ENCODE results near the gene APOBEC3H.

The APOBEC3H gene

DNA sequence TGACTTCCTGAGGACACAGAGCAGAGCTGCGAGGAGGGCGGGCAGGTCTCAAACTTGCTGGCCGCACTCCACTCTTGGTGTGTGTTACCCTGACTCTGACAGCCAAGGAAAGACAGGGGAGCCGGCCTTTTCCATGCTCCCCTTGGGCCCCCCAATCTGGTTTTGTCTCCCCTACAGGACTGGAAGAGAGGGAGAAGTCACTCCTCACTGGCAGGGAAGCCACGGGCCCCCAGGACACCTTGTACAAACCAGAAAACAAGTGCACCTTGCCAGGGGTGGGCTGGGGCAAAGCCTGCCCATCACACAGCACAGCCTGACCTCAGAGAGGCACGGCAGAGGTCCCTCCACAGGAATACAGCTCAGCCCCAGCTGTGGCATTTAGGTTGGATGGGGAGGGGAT is 35.2 kb downstream of the APOBEC3H start:
- Mint-ChIP-seq H3K4me1 (ENCODE audit: low read depth) (no peaks in the 10 kb centered on the region), H3K4me3 (no peak overlapping the region)

DNA sequence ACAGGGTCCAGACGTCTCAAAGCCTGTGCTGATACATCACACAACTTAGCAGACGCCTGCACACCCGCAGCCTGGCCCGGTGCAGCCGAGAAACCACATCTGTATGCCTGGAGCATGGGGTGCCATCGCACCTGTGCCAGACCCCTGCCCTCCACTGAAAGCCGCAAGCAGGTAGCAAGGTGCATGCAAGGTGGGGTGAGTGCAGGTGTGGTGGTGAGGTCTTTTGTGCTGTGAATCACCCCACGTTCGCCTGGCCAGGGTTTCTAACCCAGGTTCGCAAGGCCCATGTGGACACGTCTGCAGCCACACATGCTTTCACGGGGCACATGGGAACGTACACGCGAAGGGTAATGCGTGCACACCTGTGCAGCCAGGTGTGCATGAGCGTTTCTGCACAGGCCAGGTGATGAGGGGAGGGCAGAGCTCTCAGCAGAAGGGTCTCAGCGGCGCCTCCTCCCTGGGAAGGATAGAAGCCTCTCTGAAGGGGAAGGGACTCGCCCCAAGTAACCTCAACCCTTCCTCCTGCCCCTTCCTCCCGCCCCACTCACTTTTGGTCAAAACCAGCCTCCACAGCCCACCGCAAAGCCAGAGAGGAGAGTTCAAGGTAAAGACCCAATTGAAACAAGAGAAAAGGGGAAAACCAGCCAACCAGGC is 36.0 kb downstream of the APOBEC3H start:
- Mint-ChIP-seq H3K27me3 (ENCODE audit: low read depth) (no peaks in the 10 kb centered on the region), H3K4me1 (ENCODE audit: low read depth) (no peaks in the 10 kb centered on the region), H3K9me3 (no peaks in the 10 kb centered on the region), H3K27ac (no peak overlapping the region), H3K4me3 (no peak overlapping the region), H3K36me3 (ENCODE audit: low read depth) (no peaks in the 10 kb centered on the region)
- no peak for DNase-seq (ENCODE audit: low spot score)

More for the DNA sequence above, 35.2 kb downstream of the APOBEC3H start:
- no peaks in the 10 kb centered on the region for H3K27me3 Mint-ChIP-seq (ENCODE audit: low read depth)
- H3K27ac Mint-ChIP-seq: no peak overlapping the region
- no peaks in the 10 kb centered on the region for H3K9me3 Mint-ChIP-seq
- DNase-seq (ENCODE audit: low spot score): no peak
- no peaks in the 10 kb centered on the region for H3K36me3 Mint-ChIP-seq (ENCODE audit: low read depth)

DNA sequence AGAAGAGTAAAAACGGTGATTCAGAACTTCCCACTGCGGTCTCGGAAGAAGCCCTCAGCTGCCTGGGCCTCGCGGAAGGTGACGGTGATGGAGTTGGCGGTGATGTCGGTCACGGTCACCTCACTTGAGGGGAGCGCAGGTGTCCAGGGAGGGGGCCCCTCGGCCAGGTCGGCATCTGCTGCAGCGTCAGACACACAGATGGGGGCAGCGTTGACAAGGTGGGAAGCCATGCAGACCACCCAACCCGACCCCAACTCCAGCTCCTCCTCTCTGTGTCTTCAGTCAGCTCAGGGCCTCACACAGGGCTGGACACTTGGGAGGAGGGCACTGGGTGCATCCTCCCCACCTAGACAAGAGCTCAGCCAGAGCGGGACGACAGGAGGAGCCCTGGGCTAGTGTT is 36.8 kb downstream of the APOBEC3H start:
- Mint-ChIP-seq H3K27ac (no peak overlapping the region), H3K4me1 (ENCODE audit: low read depth) (no peaks in the 10 kb centered on the region), H3K36me3 (ENCODE audit: low read depth) (no peaks in the 10 kb centered on the region)

DNA sequence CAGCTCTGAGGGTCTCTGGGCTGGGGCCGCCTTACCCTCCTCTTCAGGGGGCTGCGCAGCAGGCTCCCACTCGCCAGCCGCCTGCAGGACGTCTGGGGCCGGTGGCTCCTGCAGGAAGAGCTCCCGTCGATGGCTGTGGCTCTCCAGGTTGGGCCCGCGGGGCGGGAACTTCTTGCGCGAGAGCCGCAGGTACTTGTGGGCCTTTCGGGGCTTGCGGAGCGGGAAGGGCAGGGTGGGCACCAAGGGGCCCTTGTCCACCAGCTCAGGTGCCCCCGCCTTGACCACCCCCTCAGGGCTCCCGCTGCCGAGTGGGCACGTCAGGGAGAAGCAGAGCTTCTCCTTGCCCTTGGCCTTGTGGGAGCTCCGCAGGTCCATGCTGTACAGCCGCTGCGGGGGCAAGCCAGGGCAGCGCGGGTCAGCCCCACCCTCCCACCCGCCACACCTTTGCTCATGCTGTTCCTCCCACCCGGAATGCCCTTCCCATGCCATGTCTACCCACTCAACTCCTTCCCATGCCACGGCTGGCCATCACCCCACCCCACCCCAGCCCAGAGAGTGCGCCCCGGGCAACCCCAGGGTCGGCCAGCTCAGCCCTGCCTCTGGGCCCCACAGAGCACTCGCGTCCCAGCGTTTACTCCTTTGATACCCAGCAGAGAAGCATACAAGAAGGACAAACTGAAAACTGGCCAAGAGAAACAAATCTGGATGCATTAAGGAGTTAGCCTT is 37.5 kb downstream of the APOBEC3H start:
- DNase-seq (ENCODE audit: low spot score): no peak
- H3K36me3 Mint-ChIP-seq (ENCODE audit: low read depth): no peaks in the 10 kb centered on the region
- no peaks in the 10 kb centered on the region for H3K4me1 Mint-ChIP-seq (ENCODE audit: low read depth)
- no peak overlapping the region for H3K4me3 Mint-ChIP-seq
- H3K9me3 Mint-ChIP-seq: no peaks in the 10 kb centered on the region
- no peak overlapping the region for H3K27ac Mint-ChIP-seq
- no peaks in the 10 kb centered on the region for H3K27me3 Mint-ChIP-seq (ENCODE audit: low read depth)

More for the DNA sequence above, 36.8 kb downstream of the APOBEC3H start:
- H3K9me3 Mint-ChIP-seq: no peaks in the 10 kb centered on the region
- H3K4me3 Mint-ChIP-seq: no peak overlapping the region
- DNase-seq (ENCODE audit: low spot score): no peak
- H3K27me3 Mint-ChIP-seq (ENCODE audit: low read depth): no peaks in the 10 kb centered on the region

DNA sequence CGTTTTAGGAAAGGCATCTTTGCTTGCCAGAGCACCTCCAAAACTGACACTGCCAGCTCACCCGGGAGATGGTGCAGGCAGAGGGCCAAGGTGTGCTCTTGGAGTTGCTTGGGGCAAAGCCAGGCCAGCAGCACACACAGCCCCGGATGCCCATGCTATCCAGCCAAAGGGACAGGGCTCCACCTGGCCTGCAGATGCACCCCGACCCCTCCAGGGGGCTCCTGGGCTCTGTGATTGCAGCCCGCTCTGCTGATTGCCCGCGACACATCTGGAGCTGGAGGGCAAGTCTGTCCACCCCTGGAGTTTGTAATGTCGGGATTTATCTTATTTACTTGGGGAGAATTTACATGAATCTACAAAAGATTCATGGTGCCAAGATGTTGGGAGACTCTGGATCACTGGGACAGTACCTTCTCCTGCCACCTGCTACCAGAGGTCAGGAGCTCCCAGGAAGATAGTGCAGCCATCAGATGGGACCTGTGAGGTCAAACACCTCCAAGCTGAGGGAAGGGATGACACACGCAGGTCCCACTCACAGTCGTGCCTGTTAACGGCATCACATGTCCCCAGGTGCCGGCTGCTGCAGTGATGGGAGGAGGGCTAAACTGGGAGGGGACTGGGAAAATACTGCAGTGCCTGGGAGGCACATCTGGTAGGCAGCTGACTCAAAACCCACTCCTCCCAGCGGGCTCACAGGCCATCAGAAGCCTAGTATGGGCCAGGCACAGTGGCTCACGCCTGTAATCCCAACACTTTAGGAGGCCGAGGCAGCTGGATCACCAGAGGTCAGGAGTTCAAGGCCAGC is 38.2 kb downstream of the APOBEC3H start:
- H3K4me1 Mint-ChIP-seq (ENCODE audit: low read depth): no peaks in the 10 kb centered on the region
- no peak for DNase-seq (ENCODE audit: low spot score)
- no peaks in the 10 kb centered on the region for H3K36me3 Mint-ChIP-seq (ENCODE audit: low read depth)
- H3K27me3 Mint-ChIP-seq (ENCODE audit: low read depth): no peaks in the 10 kb centered on the region
- no peak overlapping the region for H3K4me3 Mint-ChIP-seq
- no peak overlapping the region for H3K27ac Mint-ChIP-seq
- no peaks in the 10 kb centered on the region for H3K9me3 Mint-ChIP-seq

DNA sequence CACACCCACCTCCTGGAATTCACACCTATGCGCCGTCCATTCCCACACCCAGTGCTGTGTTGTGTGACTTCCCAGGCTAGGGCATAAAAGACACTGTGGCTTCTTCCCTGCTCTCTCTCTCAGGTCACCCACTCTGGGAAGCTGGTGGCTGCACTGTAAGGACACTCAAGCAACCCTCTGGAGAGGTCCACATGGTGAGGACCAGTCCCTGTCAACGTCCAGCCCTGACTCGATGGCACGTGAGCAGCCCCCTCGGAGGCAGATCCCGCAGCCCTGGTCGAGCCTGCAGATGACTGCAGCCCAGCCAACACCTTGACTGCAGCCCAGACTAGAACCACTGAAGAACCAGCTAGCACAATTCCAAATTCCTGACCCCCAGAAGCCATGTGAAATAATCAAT is 39.3 kb downstream of the APOBEC3H start:
- H3K27ac Mint-ChIP-seq: no peak overlapping the region
- H3K4me3 Mint-ChIP-seq: no peak overlapping the region
- H3K27me3 Mint-ChIP-seq (ENCODE audit: low read depth): no peaks in the 10 kb centered on the region
- H3K9me3 Mint-ChIP-seq: no peaks in the 10 kb centered on the region
- H3K36me3 Mint-ChIP-seq (ENCODE audit: low read depth): no peaks in the 10 kb centered on the region
- no peak for DNase-seq (ENCODE audit: low spot score)
- H3K4me1 Mint-ChIP-seq (ENCODE audit: low read depth): no peaks in the 10 kb centered on the region

DNA sequence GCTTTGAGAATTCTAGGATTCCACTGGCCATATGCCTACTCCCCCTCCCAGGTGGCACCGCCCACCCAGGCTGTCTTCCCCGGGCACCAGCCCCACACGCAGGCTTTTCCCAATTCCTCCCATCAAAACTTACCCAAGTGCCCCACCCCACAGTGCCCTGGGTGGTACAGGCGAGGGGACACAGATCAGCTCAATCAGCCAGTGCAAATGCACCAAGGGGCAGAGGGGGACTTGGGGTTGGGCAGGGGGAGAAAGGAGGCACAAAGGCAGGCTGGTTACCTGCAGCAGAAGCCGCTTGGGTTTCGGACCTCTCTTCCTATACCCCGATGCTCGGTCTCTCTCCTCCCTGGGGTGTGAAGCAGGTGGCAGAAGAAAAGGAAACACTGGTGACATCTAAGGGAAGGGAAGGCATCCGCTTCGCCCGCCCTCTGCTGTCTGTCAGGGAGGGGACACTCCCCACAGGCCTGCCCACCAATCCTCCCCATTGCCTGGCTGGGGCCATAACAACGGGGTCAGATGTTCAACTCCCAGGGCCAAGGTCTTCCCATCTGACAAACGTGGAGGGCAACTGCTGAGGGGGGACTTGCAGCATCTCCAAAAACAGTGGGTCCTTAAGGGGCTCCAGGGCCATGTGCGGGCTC is 41.4 kb downstream of the APOBEC3H start:
- no peaks in the 10 kb centered on the region for H3K9me3 Mint-ChIP-seq
- no peak overlapping the region for H3K27ac Mint-ChIP-seq
- H3K4me1 Mint-ChIP-seq (ENCODE audit: low read depth): peaks cover 1% of the 10 kb centered on the region
- H3K36me3 Mint-ChIP-seq (ENCODE audit: low read depth): no peaks in the 10 kb centered on the region
- H3K27me3 Mint-ChIP-seq (ENCODE audit: low read depth): no peaks in the 10 kb centered on the region
- no peak for DNase-seq (ENCODE audit: low spot score)
- no peak overlapping the region for H3K4me3 Mint-ChIP-seq

DNA sequence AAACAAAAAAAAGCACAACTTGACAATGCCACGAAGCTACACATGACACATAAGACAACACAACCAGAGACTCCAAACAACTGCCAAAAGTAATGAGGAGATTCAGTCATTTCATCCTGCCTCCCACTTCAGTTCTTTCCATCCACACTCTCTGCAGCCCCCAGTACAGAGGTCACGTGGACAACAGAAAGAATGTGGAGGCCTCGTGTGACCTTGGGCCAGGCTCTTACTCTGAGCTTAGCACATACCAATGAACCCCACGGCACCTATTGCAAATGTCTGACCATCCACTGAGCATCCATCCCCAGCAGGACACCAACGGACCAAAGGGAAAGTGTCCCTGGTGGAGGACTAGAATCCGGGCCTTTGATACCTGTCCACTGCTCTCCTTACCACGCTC is 42.9 kb downstream of the APOBEC3H start:
- no peak for DNase-seq (ENCODE audit: low spot score)
- Mint-ChIP-seq H3K4me3 (no peak overlapping the region), H3K9me3 (no peaks in the 10 kb centered on the region), H3K27me3 (ENCODE audit: low read depth) (no peaks in the 10 kb centered on the region), H3K4me1 (ENCODE audit: low read depth) (peaks cover 11% of the 10 kb centered on the region), H3K27ac (no peak overlapping the region), H3K36me3 (ENCODE audit: low read depth) (no peaks in the 10 kb centered on the region)

DNA sequence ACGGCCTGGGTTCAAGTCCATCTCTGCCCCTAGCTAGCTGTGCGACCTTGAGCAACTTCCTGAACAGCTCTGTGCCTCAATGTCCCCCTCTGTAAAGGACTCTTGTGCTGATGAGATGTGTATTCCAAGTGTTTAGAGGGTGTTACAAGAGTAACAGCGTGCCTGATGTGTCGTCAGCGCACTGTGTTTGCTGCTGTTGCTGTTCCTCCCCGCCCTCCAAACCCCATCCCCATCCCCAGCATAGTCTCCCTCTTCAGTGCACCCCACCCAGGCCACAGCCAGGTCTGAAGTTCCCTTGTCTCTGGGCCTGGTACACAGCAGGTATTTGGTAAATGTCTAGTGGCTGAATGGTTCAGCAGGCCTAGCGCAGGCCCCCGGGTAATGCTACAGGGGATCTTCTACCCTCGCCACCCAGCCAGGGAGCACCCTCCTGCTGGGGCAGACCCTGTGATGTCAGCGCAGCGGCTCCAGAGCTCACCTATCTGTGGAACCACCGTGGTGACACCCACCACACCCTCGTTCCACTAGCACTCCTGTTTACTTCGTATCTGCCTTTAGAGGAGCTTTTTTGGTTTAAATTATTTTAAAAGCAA is 45.1 kb downstream of the APOBEC3H start:
- Mint-ChIP-seq H3K4me3 (no peak overlapping the region), H3K9me3 (no peaks in the 10 kb centered on the region), H3K36me3 (ENCODE audit: low read depth) (peaks cover 2% of the 10 kb centered on the region), H3K27me3 (ENCODE audit: low read depth) (no peaks in the 10 kb centered on the region), H3K27ac (no peak overlapping the region), H3K4me1 (ENCODE audit: low read depth) (peaks cover 20% of the 10 kb centered on the region)
- no peak for DNase-seq (ENCODE audit: low spot score)

DNA sequence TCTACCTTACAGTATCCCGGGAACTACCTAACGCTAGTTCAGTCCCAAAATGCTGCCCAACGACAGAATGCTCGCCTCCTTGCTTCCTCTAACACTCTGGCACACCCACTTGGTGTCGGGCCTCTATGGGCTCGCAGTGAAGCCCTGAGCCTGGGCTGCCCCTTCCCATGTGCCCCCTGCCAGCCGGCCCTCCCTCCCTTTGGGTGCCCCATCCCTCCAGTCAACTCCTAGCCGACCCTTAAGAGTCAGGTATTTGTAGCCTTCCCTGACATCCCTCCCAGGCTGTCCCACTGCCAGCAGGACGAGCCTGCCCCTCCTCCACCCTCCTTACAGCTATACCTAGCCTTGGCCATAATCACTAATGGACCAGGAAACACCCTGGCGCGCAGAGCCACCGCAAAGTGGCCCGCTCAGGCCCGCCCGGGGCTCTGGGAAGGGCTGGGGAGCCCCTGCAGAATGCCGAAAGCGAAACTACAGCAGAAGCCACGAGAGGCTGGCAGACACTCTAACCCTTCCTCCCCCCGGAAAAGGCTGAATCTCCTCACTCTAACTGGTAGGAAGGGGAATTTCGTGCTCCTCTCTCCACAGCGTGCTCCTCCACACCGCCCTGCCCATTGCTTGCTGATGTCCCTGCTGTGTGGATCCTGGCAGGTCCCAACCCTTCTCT is 47.2 kb downstream of the APOBEC3H start:
- Mint-ChIP-seq H3K27me3 (ENCODE audit: low read depth) (no peaks in the 10 kb centered on the region), H3K36me3 (ENCODE audit: low read depth) (peaks cover 2% of the 10 kb centered on the region), H3K4me1 (ENCODE audit: low read depth) (peaks cover 20% of the 10 kb centered on the region), H3K27ac (peak overlapping the region; percentile 94), H3K9me3 (no peaks in the 10 kb centered on the region), H3K4me3 (peak overlapping the region; percentile 92)
- peak; percentile 58 for DNase-seq (ENCODE audit: low spot score)

DNA sequence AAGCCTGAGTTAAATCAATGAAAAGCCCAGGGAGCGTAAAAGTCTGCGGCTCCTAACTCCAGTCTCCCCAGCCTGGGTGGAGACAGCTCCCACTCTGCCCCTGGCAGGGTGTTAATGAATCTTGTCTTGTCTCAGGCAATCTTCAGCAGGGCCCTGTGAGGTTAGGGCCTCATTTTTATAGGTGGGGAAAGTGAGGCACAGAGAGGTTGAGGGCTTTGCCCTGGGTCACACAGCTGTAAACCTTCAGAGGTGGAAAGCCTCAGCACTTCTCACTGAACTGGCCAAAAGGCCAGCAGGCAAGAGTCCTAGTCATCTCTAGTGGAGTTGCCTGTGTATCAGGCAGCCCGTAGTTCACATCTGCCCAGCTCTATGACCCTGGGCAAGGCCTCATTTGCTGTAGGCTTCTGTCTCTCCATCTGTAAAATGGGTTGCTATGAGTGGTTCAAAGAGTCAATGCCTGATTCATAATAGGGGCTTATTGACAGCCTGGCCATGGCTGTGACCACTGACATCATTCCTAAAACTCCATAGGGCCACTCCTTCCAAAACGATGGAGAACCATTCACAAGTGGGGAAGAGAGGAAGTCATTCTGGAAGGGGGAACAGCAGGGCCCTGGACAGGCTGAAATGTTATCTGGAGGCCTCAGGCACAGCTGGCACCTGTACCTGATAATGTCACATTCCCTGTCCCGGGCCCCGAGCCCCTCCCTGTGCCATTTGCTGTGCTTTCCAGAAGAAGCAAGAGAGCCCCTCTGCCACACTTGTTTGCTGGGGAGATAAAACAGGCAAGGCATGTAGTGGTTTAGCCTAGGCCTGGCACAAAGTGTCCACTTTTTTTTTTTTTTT is 49.4 kb downstream of the APOBEC3H start:
- DNase-seq (ENCODE audit: low spot score): no peak

DNA sequence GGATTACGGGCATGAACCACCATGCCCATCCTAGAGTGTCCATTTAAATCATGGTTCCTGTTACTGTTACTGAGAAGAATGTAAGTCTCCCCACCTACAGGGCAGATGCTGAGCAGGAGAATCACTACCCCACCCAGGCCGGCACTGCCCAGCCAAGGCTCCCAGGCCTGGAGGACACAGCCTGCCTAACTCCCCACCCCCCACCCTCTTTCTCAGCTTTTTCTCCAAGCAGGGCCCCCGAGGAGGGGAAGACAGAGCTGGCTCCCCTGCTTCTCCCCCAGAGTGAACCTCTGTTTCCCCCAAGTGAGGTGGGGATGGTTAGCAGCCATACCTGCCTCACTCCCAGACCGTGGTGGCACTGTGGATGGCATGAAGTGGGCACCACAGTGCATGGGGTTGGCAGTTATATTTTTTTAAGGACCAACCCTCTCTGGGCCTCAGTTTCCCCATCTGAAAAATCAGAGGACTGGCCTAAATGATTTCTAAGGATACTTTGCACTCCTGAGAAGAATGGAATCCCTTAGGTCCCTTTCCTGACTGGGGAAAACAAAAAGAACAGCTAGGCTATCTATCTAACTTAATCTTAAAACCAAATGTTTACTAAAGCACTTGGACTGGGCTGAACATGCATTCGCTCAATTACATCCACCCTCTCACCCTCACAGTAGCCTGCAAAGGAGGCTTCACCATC is 50.4 kb downstream of the APOBEC3H start:
- Mint-ChIP-seq H3K36me3 (ENCODE audit: low read depth) (peaks cover 2% of the 10 kb centered on the region), H3K27me3 (ENCODE audit: low read depth) (no peaks in the 10 kb centered on the region), H3K27ac (peak overlapping the region; percentile 31), H3K4me3 (no peak overlapping the region), H3K4me1 (ENCODE audit: low read depth) (peaks cover 28% of the 10 kb centered on the region), H3K9me3 (no peaks in the 10 kb centered on the region)
- no peak for DNase-seq (ENCODE audit: low spot score)

More for the DNA sequence above, 49.4 kb downstream of the APOBEC3H start:
- Mint-ChIP-seq H3K9me3 (no peaks in the 10 kb centered on the region), H3K27ac (peak overlapping the region; percentile 83), H3K36me3 (ENCODE audit: low read depth) (peaks cover 2% of the 10 kb centered on the region), H3K4me3 (peak overlapping the region; percentile 75), H3K4me1 (ENCODE audit: low read depth) (peaks cover 27% of the 10 kb centered on the region), H3K27me3 (ENCODE audit: low read depth) (no peaks in the 10 kb centered on the region)
